NK-92 treated with Interleukin-12 subunit alpha and Interleukin-12 subunit beta, amount 100 ng/mL, for 24 hours (cell line): ENCODE results near the gene BTG1.

ENCODE experiments used
- DNase-seq: peaks from one replicate; lab custom pipeline; 2025; lab: John Stamatoyannopoulos, UW

Gene BTG1

DNA sequence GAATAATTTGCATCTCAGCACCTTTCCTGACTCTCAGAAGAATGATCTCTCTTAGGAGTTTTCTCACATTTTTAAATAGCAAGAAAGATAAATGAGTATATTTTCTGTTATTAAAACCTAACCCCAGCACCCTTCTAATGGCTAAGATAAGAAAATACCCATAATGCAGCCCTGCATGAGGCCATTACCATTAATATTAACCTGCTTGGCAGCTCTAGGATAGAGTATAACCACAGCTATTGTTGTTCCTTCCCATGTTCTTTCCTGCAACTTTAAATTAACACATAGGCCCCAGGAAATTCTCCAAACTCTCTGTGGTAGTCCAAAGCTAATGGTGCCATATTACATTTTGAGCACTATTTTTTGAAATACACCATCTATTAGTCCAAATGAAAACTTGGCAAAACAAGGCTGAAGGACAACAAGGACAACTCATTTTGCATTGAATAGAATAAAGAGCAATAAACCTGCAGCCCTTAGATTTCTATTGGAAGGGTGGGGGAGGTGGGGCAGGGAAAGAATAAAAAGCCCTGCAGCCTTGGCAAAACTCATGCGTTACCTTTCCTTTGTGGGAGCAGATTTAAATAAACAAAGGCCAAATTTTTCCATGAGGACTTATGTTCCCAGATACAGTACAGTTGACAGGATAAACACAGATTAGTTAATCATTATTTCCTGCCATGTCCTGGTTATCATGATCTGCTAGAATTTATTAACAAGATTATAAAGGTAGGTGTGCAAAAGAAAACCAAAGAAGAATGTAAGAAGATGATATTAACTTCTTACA, 46.9 kb downstream of the BTG1 start:
- DNase-seq, result no peak

DNA sequence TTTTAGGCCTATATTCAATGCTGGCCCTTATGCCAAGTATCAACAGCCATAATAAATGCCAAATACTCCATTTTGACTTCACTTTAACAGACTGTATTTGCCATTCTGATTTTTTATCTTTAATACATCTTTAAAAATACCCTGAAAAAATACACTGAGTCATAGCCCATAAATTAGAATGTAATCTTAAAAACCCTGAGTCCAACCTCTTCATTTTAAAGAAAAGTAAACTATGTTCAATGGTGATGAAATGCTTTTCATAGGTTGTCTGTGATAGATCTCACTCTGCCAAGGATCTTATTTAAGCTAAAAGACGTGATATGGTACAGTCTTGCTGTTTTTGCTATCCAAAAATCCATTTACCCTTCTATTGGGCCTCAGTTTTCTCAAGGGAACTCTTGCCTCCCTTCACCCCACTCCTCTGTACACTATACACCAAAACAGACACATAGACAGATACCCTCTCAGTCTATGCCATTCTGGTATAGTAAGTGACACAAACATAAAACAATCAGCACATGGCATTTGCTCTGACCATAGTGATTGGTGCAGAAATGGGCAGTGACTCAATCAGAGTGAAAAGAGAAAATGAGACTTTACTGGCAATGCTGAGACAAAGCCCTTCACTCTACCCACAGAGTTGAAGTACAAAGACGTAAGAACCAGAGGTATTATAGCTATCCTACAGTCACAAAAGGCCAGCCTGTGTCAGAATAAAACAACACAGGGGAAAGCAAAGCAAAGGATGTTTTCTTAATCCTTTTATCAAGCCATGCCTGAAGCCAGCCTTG, 49.1 kb downstream of the BTG1 start:
- DNase-seq, result no peak

- DNase-seq, result no peak
Observed at GRCh38 chr12:92094751-92095161, 50.9 kb downstream of the BTG1 start.

GRCh38 chr12:92094301-92094700, 51.3 kb downstream of the BTG1 start:
- DNase-seq, result peak; percentile 17
